ENCODE results near the gene TP53I11. TPM values are rescaled to one million over a fixed set of nuclear protein-coding genes. Genes with fewer than 3 reads are reported as not detected.

The TP53I11 gene
- total RNA-seq, 1 experiment from 2014 or later = 46.9 TPM

DNA sequence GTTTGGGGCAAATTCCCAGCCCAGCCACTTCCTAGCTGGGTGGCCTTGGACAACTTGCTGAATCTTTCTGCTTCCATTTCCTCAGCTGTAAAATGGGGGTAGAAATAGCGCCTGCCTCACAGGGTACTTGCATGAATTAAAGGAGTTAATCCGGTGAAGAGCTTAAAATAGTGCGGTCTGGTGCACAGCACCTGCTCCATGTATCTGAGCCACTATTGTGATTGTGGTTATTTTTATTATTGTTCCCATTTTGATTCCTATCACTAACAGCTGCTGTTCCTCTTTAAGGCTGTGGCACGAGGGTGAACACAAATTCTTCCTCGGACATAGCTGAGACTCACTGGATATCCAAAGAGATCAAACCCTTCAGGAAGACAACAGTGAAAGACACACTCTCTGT, 46.9 kb upstream of the TP53I11 start:
- no peak for DNase-seq (ENCODE audit: low read depth, low spot score)
- H3K36me3 ChIP-seq (ENCODE audit: control insufficient read depth in 1 of 2, insufficient read depth in 2 of 2, low read length in 2 of 2) = no peaks in the 10 kb centered on the region
- no peak overlapping the region for H3K4me2 ChIP-seq (ENCODE audit: low read length)
- H3K4me3 ChIP-seq (replicated peaks in 1 of 2; ENCODE audit: low read depth in 1 of 2, low read length in 2 of 2) = no peak overlapping the region
- H3K9me3 ChIP-seq (ENCODE audit: control insufficient read depth in 1 of 2, insufficient read depth in 1 of 2, low read depth in 1 of 2, low read length in 2 of 2) = no peaks in the 10 kb centered on the region
- no peaks in the 10 kb centered on the region for H3K79me2 ChIP-seq (ENCODE audit: insufficient read depth, low read length)
- peaks cover 3% of the 10 kb centered on the region; the same call in 1 of the 2 replicates for H3K27me3 ChIP-seq (ENCODE audit: insufficient read depth, low read length)
- no peaks in the 10 kb centered on the region for H3K9me2 ChIP-seq (ENCODE audit: insufficient read depth)
- ChIA-PET CTCF (no interaction called here), RAD21 (ENCODE audit: low non-redundant PET in 1 of 2, low total read pairs in 2 of 2, uncharacterized antibody in 2 of 2, unreplicated experiment in 2 of 2) (no interaction called here), POLR2A (no interaction called here)
- no peaks in the 10 kb centered on the region for H4K20me1 ChIP-seq (ENCODE audit: insufficient read depth)
- H3K27ac ChIP-seq (ENCODE audit: low read depth, low read length) = no peak overlapping the region
- intact Hi-C loops (cut with micrococcal nuclease) = no loop called here
- no peaks in the 10 kb centered on the region; a peak in 1 of 4 replicates for H3K4me1 ChIP-seq (ENCODE audit: control insufficient read depth in 1 of 2, insufficient read depth in 2 of 2, low read length in 2 of 2)
- TF ChIP-seq POLR2A (IDR thresholded peaks at IDR 0.05; ENCODE audit: borderline replicate concordance, extremely low read depth, insufficient read depth, insufficient read length) (no peak), SRF (IDR thresholded peaks at IDR 0.05; ENCODE audit: low read depth) (no peak), TCF7L2 (IDR thresholded peaks at IDR 0.05; ENCODE audit: borderline replicate concordance, extremely low read depth, insufficient read depth, insufficient read length) (no peak), CEBPB (IDR thresholded peaks at IDR 0.05; ENCODE audit: low read depth) (no peak)
- TF ChIP-seq, protein P1, sequence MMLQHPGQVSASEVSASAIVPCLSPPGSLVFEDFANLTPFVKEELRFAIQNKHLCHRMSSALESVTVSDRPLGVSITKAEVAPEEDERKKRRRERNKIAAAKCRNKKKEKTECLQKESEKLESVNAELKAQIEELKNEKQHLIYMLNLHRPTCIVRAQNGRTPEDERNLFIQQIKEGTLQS (IDR thresholded peaks at IDR 0.05) = no peak
- no TSS peak for BruUV-seq (replicated peaks)
- no peak for ATAC-seq
- no peak overlapping the region for H3K9ac ChIP-seq (ENCODE audit: low read length)
- H2AFZ ChIP-seq (ENCODE audit: low read depth, low read length, poor library complexity, severe bottlenecking) = no peak overlapping the region

DNA sequence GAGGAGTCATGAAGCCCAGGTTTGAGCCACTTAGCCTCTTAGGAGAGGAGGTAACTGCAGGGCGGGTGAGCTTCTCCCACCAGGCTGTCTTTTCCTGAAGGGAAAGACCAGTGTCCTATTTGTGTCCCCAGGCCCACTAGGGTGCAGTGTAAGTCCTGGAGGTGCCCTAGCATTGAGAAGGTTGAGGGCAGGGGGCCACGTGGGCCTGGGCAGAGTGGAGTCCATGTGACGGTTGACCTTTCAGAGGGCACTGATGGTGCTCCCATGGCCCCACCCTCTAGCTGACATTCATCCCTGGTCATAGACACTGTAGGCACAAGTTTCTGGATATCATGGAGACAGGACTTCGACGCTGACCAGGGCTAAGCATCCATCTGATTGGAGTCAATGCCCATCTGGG, 44.1 kb upstream of the TP53I11 start:
- no peaks in the 10 kb centered on the region for H3K9me2 ChIP-seq (ENCODE audit: insufficient read depth)
- no peak overlapping the region for H3K4me3 ChIP-seq (replicated peaks in 1 of 2; ENCODE audit: low read depth in 1 of 2, low read length in 2 of 2)
- ChIA-PET RAD21 (ENCODE audit: low non-redundant PET in 1 of 2, low total read pairs in 2 of 2, uncharacterized antibody in 2 of 2, unreplicated experiment in 2 of 2) (no interaction called here), POLR2A (no interaction called here), CTCF (no interaction called here)
- H2AFZ ChIP-seq (ENCODE audit: low read depth, low read length, poor library complexity, severe bottlenecking) = no peak overlapping the region
- no peak for ATAC-seq
- no peak overlapping the region for H3K27ac ChIP-seq (ENCODE audit: low read depth, low read length)
- H3K36me3 ChIP-seq (ENCODE audit: control insufficient read depth in 1 of 2, insufficient read depth in 2 of 2, low read length in 2 of 2) = no peaks in the 10 kb centered on the region
- DNase-seq (ENCODE audit: low read depth, low spot score) = no peak
- H3K79me2 ChIP-seq (ENCODE audit: insufficient read depth, low read length) = no peaks in the 10 kb centered on the region
- BruUV-seq (replicated peaks) = no TSS peak
- no peak overlapping the region for H3K9ac ChIP-seq (ENCODE audit: low read length)
- intact Hi-C loops (cut with micrococcal nuclease) = no loop called here
- H4K20me1 ChIP-seq (ENCODE audit: insufficient read depth) = no peaks in the 10 kb centered on the region
- H3K27me3 ChIP-seq (ENCODE audit: insufficient read depth, low read length) = peaks cover 3% of the 10 kb centered on the region; the same call in 1 of the 2 replicates
- H3K9me3 ChIP-seq (ENCODE audit: control insufficient read depth in 1 of 2, insufficient read depth in 1 of 2, low read depth in 1 of 2, low read length in 2 of 2) = no peaks in the 10 kb centered on the region
- H3K4me2 ChIP-seq (ENCODE audit: low read length) = no peak overlapping the region
- TF ChIP-seq, protein P2, sequence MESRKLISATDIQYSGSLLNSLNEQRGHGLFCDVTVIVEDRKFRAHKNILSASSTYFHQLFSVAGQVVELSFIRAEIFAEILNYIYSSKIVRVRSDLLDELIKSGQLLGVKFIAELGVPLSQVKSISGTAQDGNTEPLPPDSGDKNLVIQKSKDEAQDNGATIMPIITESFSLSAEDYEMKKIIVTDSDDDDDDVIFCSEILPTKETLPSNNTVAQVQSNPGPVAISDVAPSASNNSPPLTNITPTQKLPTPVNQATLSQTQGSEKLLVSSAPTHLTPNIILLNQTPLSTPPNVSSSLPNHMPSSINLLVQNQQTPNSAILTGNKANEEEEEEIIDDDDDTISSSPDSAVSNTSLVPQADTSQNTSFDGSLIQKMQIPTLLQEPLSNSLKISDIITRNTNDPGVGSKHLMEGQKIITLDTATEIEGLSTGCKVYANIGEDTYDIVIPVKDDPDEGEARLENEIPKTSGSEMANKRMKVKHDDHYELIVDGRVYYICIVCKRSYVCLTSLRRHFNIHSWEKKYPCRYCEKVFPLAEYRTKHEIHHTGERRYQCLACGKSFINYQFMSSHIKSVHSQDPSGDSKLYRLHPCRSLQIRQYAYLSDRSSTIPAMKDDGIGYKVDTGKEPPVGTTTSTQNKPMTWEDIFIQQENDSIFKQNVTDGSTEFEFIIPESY (IDR thresholded peaks at IDR 0.05; ENCODE audit: extremely low read depth, insufficient replicate concordance, low read length) = no peak
- TF ChIP-seq, protein P3, sequence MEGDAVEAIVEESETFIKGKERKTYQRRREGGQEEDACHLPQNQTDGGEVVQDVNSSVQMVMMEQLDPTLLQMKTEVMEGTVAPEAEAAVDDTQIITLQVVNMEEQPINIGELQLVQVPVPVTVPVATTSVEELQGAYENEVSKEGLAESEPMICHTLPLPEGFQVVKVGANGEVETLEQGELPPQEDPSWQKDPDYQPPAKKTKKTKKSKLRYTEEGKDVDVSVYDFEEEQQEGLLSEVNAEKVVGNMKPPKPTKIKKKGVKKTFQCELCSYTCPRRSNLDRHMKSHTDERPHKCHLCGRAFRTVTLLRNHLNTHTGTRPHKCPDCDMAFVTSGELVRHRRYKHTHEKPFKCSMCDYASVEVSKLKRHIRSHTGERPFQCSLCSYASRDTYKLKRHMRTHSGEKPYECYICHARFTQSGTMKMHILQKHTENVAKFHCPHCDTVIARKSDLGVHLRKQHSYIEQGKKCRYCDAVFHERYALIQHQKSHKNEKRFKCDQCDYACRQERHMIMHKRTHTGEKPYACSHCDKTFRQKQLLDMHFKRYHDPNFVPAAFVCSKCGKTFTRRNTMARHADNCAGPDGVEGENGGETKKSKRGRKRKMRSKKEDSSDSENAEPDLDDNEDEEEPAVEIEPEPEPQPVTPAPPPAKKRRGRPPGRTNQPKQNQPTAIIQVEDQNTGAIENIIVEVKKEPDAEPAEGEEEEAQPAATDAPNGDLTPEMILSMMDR (IDR thresholded peaks at IDR 0.05 in 2 of 3, conservative IDR thresholded peaks at IDR 0.05 in 1 of 3; ENCODE audit: borderline replicate concordance in 1 of 3, insufficient read depth in 1 of 3, low read depth in 2 of 3, low read length in 2 of 3) = peak in 1 of 3 experiments; percentile 19; a peak in 1 of 6 replicates
- TF ChIP-seq, protein P4, sequence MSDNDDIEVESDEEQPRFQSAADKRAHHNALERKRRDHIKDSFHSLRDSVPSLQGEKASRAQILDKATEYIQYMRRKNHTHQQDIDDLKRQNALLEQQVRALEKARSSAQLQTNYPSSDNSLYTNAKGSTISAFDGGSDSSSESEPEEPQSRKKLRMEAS (IDR thresholded peaks at IDR 0.05) = no peak
- no peaks in the 10 kb centered on the region for H3K4me1 ChIP-seq (ENCODE audit: control insufficient read depth in 1 of 2, insufficient read depth in 2 of 2, low read length in 2 of 2)

Data from HCT116 (cell line).